Germinal center (tissue), 1 donor: ENCODE data around the gene OR2A25.
"Not testable (repeated sequence)": the region's sequence is repeated elsewhere in the genome, so short reads cannot be mapped to it uniquely, and the experiment has no call there.

Source experiments
- DNase-seq: peaks from one replicate; pipeline ENCODE4 v3.0.0; 2012; ENCODE audit warnings: mixed read lengths, low spot score

The OR2A25 gene, protein sequence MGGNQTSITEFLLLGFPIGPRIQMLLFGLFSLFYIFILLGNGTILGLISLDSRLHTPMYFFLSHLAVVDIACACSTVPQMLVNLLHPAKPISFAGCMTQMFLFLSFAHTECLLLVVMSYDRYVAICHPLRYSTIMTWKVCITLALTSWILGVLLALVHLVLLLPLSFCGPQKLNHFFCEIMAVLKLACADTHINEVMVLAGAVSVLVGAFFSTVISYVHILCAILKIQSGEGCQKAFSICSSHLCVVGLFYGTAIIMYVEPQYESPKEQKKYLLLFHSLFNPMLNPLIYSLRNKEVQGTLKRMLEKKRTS

GRCh38 chr7:144069511-144069910 lies at the start of gene OR2A25:
Gene OR2A25 (plus strand): TSS chr7:144069811. CDS start chr7:144074220, 4,409 bp downstream.
- no peak for DNase-seq

- no peak for DNase-seq
These were observed 49.3 kb upstream of the OR2A25 start for GRCh38 chr7:144020340-144020739.

DNA sequence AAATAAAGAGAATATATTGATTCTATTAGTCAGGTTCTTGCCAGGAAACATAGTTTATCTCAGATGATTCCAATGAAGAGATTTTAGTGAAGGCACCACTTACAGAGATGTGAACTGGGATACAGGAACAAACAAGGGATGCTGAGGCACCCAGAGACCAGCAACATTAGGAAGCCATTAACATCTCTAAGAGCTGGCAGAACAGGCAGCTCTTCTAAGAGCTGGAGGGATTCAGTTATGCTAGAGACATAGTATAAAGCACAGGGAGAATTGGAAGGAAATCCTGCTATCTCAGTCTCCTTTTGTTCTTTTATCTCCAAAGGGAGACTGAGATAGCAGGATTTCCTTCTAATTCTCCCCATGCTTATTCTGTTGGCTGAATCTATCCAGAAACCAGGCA lies 47.4 kb upstream of the OR2A25 start:
- no peak for DNase-seq

- DNase-seq = no peak
These were observed 46.3 kb upstream of the OR2A25 start for GRCh38 chr7:144023171-144023827.

- DNase-seq = no peak
These were observed 45.4 kb upstream of the OR2A25 start for GRCh38 chr7:144024213-144024612.

DNA sequence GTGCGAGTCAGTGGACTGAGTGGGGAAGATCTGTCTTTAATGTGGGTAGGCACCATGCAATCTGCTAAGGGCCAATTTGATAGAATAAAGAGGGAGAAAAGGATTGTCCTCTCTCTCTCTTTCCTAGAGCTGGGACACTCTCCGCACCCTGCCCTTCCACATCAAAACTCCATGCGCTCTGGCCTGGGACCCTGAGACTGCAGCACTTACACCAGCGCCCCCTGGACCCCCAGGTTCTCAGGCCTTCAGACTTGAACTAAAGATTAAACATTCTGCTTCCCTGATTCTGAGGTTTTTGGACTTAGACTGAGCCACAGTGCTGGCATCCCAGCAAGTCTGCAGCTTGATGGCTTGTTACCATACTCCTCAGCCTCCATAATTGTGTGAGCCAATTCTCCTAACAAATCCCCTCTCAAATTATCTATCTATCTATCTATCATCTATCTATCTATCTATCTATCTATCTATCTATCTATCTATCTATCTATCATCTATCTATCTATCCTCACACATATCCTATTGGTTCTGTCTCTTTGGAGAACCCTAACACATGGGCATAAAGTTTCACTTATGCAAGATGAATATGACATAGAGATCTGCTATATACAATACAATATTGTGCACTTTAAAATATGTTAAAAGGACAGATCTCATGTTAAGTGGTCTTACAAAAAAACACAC lies 43.3 kb upstream of the OR2A25 start:
- no peak for DNase-seq

- no peak for DNase-seq
These were observed 42.5 kb upstream of the OR2A25 start for GRCh38 chr7:144027070-144027469.

- no peak for DNase-seq
These were observed 41.6 kb upstream of the OR2A25 start for GRCh38 chr7:144027974-144028373.

- DNase-seq = no peak
These were observed 41.1 kb upstream of the OR2A25 start for GRCh38 chr7:144028547-144028946.

DNA sequence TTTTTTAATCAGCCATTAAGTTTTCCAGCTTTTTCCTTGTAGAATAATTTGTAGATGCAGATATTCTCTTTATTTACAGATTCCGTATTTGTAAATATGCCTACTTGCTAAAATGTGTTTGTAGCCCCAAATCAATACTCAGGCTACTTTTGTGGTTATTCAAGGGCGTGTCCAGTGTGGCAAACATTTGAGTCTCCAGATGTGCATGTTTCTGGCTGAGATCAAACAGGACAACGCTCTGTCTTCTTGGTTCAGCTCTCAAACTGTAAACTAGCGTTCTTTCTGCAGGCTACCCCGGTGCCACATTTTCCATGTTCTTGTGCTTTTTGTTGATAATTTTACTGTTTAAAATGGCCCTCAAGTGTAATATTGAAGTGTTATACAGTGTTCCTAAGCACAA lies 37.1 kb upstream of the OR2A25 start:
- no peak for DNase-seq

DNA sequence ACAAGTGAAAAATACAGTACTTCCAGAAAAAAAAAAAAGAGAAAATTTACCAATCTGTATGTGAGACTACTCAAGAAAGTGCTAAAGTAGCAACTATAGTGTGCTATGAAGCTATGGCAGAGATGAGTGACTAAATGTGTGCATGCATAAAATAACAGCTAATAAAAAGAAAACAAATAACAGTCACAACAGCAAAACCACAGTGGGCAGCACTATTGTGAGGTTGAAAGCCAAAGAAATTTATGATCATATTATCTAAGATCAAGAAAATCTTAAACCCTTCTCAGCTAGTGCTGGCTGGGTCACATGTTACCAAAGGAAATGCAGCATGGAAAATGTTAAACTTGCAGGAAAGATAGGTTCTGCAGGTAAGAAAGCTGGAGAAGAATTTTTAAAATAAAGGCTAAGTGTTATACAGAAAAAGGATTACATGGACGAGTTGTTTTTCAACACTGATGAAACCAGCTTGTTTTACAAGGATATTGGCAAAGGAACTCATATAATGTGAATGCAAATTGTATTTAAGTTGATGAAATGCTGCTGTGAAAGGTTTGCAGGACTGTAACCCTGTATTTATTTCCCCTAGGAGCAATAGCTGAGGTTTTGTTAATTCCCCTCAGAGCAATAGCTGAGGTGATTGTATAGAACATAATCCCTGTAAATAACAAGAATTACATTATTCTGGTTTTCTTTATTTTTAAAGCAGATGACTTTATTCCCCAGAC lies 36.5 kb upstream of the OR2A25 start:
- DNase-seq = no peak

DNA sequence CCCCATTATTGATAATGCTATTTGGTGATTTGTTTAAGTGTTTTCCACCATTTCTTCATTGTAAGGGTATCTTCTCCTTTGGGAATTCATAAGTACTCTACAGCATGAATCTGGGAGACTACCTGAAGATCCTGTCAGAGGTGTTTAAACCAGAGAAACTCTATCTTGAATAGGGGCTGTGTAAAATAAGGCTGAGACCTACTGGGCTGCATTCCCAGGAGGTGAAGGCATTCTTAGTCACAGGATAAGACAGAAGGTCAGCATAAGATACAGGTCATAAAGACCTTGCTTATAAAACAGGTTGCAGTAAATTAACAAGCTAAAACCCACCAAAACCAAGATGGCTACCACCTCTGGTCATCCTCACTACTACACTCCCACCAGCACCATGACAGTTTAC lies 34.2 kb upstream of the OR2A25 start:
- no peak for DNase-seq

DNA sequence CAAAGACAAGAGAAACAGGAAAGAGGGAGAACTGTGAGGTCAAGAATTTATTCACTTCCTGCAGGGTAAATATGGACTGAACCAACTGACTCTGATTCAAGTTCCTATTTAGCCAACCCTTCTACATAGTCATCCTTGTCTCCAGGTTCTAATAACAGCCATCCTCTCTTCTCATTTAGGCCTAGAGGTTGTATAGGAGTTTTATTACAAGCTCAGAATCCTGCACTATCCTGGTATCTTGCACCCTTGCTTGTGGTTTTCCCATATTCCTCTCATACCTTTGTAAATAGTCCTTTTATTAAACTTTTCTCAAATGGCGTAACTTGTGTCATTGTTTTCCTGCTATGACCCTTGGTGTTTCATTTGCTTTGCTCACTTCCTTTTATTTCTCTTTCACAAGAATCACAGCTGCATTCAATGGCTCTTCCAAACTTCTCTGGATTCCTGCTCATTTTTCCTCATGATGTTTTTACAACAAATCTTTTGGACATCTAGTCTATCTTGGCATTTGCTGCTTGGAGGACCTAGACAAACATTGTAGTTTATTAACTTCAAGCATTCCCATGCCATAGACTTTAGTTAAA lies 33.2 kb upstream of the OR2A25 start:
- no peak for DNase-seq

DNA sequence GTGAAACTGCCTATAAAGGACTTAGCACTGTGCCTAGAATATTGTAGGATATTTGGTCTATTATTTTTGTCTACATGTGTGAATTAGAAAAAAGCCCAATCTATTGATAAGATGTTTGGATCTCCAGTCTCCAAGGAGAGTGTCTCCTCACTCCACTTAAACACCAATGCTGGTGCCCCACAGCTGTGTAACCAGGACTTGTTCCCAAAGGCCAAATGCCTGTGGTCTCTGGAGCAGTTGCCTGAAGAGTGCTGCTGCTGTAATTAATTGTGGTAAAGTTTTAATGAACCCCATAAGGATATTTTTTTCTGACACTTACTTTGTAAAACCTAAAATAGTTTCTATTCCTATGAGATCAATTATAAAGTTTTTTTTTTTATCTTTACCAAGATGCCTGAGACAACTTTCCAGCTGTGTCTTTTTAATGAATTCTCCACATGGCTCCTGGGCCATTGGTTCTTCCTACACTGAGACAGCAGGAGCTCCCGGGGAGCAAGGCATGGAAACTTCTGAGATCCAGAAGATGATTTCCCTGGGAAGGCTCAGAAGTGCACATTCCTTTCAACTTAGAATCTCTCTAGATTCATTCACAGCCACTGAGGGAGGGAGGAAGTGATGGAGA lies 32.1 kb upstream of the OR2A25 start:
- DNase-seq = no peak

DNA sequence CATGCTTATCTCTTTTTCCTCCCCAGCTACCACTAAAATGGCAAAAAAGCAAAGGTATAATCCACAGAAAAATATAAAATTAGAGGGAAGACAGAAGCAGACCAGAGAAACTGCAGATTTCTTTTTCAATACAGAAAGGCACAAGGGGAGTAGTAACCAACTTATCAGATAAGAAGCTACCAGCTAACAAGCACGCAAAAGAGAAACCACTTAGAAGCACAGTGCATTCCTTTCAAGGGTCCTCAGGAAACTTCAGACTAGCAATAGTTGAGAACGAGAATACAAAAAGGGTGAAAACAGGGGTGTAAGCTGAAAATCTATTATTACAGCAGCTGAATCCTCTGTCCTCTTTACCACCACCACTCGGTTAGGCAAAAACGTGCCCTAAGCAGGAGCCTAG lies 30.7 kb upstream of the OR2A25 start:
- DNase-seq = no peak

GRCh38 chr7:144048648-144049047 lies 21.0 kb upstream of the OR2A25 start, which contains the start of gene OR2A5:
Gene OR2A5 (plus strand): TSS chr7:144048948. CDS start chr7:144050402, 1,454 bp downstream.
- DNase-seq = no peak

- no peak for DNase-seq
These were observed 20.1 kb upstream of the OR2A25 start for GRCh38 chr7:144049491-144049890.

DNA sequence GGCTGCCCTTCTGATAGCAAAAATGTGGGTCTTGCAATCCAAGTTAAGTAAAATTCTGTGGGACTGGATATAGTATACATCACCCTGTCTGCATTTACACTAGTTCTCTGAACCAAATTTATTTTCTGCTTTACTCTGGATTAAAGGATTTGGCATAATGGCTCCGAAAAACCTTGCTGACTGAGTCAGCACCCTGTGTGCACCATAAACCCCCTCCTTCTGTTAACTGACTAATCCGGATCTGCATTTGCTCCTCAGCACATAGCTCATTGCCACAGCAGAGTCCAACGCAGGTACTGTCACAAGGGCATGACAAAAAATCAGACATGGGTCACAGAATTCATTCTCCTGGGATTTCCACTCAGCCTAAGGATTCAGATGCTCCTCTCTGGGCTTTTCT lies 19.5 kb upstream of the OR2A25 start:
- DNase-seq = no peak

GRCh38 chr7:144050884-144051283 lies 18.7 kb upstream of the OR2A25 start:
- DNase-seq = not testable (repeated sequence)

- no peak for DNase-seq
These were observed 11.7 kb upstream of the OR2A25 start for GRCh38 chr7:144057954-144058353.

- DNase-seq = peak; percentile 2
These were observed 5.9 kb upstream of the OR2A25 start for GRCh38 chr7:144063710-144064109.

GRCh38 chr7:144069953-144070352 lies 342 bp downstream of the OR2A25 start:
- no peak for DNase-seq
